Caco-2 (cell line): Measurements from ENCODE around the gene LEKR1. TPM values are rescaled to one million over a fixed set of nuclear protein-coding genes. Genes with fewer than 3 reads are reported as not detected.

Experiments
- BruUV-seq: library from RNA; stranded (reverse); fragments of 400-500 nt; replicated peaks from 2 replicates; lab custom pipeline; 2021; lab: Mats Ljungman, UMichigan
- CTCF ChIA-PET: fragments of 300-600 bp; sonication (Branson Sonifier 250); formaldehyde crosslinking; loops from one replicate; lab custom pipeline; 2022; ENCODE audit warnings: antibody characterized with exemption; lab: Charles Lee
- POLR2A ChIA-PET: fragments of 300-600 bp; sonication (Branson Sonifier 250); formaldehyde crosslinking; loops from one replicate; lab custom pipeline; 2022; ENCODE audit warnings: antibody characterized with exemption; lab: Charles Lee
- DNase-seq, 2 experiments: peaks; one replicate each; pipeline versions ENCODE4 v3.0.0 to v3.0.0-alpha.2; 2020 to 2022
- H3K27me3 ChIP-seq: replicated peaks from 2 replicates; pipeline ENCODE4 v1.6.0; 2011; ENCODE audit warnings: low read length; ENCODE audit not compliant: control insufficient read depth, insufficient read depth
- H3K36me3 ChIP-seq: 2 replicates; pipeline ENCODE4 v1.5.1; 2011; ENCODE audit warnings: low read length; ENCODE audit not compliant: control insufficient read depth, insufficient read depth
- H3K4me1 ChIP-seq: fragments of 250-450 bp; sonication (Bioruptor Pico); 2 replicates; pipeline ENCODE4 v1.5.1; 2020; ENCODE audit warnings: mild to moderate bottlenecking
- H3K4me3 ChIP-seq: 2 replicates; pipeline ENCODE4 v1.5.1; 2011; ENCODE audit warnings: low read depth, mild to moderate bottlenecking, control low read depth, low read length
- H3K9me3 ChIP-seq: fragments of 250-450 bp; sonication (Bioruptor Pico); 2 replicates; pipeline ENCODE4 v1.5.1; 2020; ENCODE audit warnings: mild to moderate bottlenecking, moderate library complexity
- H3K27ac Mint-ChIP-seq: one replicate; pipeline ENCODE4 v1.8.0; 2022; ENCODE audit warnings: mixed read lengths; ENCODE audit not compliant: unreplicated experiment
- H3K27me3 Mint-ChIP-seq: one replicate; pipeline ENCODE4 v1.8.0; 2022; ENCODE audit warnings: mixed read lengths; ENCODE audit not compliant: insufficient read depth, unreplicated experiment
- H3K36me3 Mint-ChIP-seq: one replicate; pipeline ENCODE4 v1.8.0; 2022; ENCODE audit warnings: mild to moderate bottlenecking, mixed read lengths; ENCODE audit not compliant: insufficient read depth, unreplicated experiment
- H3K4me1 Mint-ChIP-seq: one replicate; pipeline ENCODE4 v1.8.0; 2022; ENCODE audit warnings: low read depth, mixed read lengths; ENCODE audit not compliant: unreplicated experiment
- H3K4me3 Mint-ChIP-seq: one replicate; pipeline ENCODE4 v1.8.0; 2022; ENCODE audit warnings: mild to moderate bottlenecking, moderate library complexity, mixed read lengths; ENCODE audit not compliant: unreplicated experiment
- H3K9me3 Mint-ChIP-seq: one replicate; pipeline ENCODE4 v1.8.0; 2022; ENCODE audit warnings: mixed read lengths; ENCODE audit not compliant: unreplicated experiment
- CTCF ChIP-seq, 2 experiments: fragments of 200-600 bp in 1 of 2; IDR thresholded peaks; 1 replicate in 1 of 2; 2 replicates in 1 of 2; pipeline versions ENCODE4 v1.5.1 to v1.8.0; 2011 to 2022; ENCODE audit warnings: antibody characterized with exemption in 1 of 2, control low read depth in 1 of 2, inconsistent platforms in 1 of 2, low read depth in 1 of 2, low read length in 1 of 2, mild to moderate bottlenecking in 1 of 2, moderate library complexity in 1 of 2; ENCODE audit not compliant: insufficient read depth in 1 of 2, severe bottlenecking in 1 of 2, unreplicated experiment in 1 of 2
- intact Hi-C: fragments of 100-400 bp; cut with micrococcal nuclease; formaldehyde crosslinking; loops from one replicate; pipeline ENCODE4 v1.10.0; 2022; ENCODE audit not compliant: unreplicated experiment
- total RNA-seq: library from RNA; stranded (reverse); gene quantifications from 2 replicates; pipeline ENCODE4 v1.2.3, GENCODE V29; 2022

The LEKR1 gene
- total RNA-seq, 1 experiment from 2014 or later: 1.6 TPM

GRCh38 chr3:156915372-156915771 lies 89.2 kb downstream of the LEKR1 start:
- POLR2A ChIA-PET: no interaction called here
- Mint-ChIP-seq H3K36me3 (no peaks in the 10 kb centered on the region), H3K4me3 (no peak overlapping the region), H3K27me3 (no peaks in the 10 kb centered on the region), H3K27ac (no peak overlapping the region), H3K4me1 (no peaks in the 10 kb centered on the region), H3K9me3 (peaks cover 23% of the 10 kb centered on the region)
- intact Hi-C loops: no loop called here
- no TSS peak for BruUV-seq
- no peak for TF ChIP-seq CTCF (IDR thresholded peaks at IDR 0.05; ENCODE audit: insufficient read depth in 1 of 2, low read depth in 1 of 2, low read length in 1 of 2, severe bottlenecking in 1 of 2, unreplicated experiment in 1 of 2)
- no peak for DNase-seq
- H3K4me1 ChIP-seq: no peaks in the 10 kb centered on the region
- H3K36me3 ChIP-seq: no peaks in the 10 kb centered on the region
- CTCF ChIA-PET: no interaction called here
- H3K27me3 ChIP-seq: no peaks in the 10 kb centered on the region
- no peaks in the 10 kb centered on the region for H3K9me3 ChIP-seq
- H3K4me3 ChIP-seq: no peak overlapping the region

DNA sequence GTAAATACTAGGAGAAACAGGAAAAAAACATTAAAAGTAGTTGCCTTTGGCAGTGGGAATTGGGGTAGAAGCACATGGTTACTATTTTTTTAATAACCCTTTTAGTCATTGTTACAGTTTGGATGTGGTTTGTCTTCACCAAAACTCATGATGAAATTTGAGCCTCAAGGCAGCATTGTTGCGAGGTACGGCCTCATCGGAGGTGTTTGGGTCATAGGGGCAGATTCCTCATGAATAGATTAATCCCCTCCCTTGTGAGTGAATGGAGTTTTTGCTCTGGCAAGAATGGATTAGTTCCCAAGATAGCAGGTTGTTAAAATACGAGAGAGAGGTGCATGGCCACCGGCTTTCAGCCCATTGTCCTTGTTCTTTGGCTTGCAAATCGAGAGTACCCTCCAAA lies 92.6 kb downstream of the LEKR1 start:
- Histone ChIP-seq H3K4me3 (no peak overlapping the region), H3K27me3 (no peaks in the 10 kb centered on the region), H3K9me3 (no peaks in the 10 kb centered on the region), H3K36me3 (no peaks in the 10 kb centered on the region), H3K4me1 (no peaks in the 10 kb centered on the region)
- H3K9me3 Mint-ChIP-seq: peaks cover 23% of the 10 kb centered on the region
- DNase-seq: no peak
- no peak overlapping the region for H3K4me3 Mint-ChIP-seq
- H3K27me3 Mint-ChIP-seq: no peaks in the 10 kb centered on the region
- ChIA-PET CTCF (no interaction called here), POLR2A (no interaction called here)
- no TSS peak for BruUV-seq
- H3K27ac Mint-ChIP-seq: no peak overlapping the region
- TF ChIP-seq CTCF (IDR thresholded peaks at IDR 0.05; ENCODE audit: insufficient read depth in 1 of 2, low read depth in 1 of 2, low read length in 1 of 2, severe bottlenecking in 1 of 2, unreplicated experiment in 1 of 2): no peak
- no peaks in the 10 kb centered on the region for H3K36me3 Mint-ChIP-seq
- intact Hi-C loops: no loop called here
- H3K4me1 Mint-ChIP-seq: no peaks in the 10 kb centered on the region

DNA sequence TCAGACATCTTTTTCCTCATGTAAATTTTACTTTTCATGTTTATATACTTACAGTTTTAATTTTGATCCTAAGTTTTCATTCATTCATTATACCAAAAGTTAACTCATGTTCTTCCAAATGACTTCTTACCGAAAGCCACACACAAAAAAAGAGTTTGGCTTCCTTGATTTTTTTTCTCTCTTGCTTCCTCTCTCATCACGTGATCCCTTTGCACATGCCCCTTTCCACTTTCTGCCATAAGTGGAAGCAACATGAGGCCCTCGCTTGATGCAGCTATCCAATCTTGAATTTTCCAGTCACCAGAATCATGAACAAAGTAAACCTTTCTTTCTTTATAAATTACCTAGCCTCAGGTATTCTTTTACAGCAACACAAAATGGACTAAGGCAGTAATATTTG lies 93.7 kb downstream of the LEKR1 start:
- no peak for DNase-seq
- intact Hi-C loops: no loop called here

More for the DNA sequence above, 93.7 kb downstream of the LEKR1 start:
- no TSS peak for BruUV-seq
- H3K4me1 ChIP-seq: no peaks in the 10 kb centered on the region
- TF ChIP-seq CTCF (IDR thresholded peaks at IDR 0.05; ENCODE audit: insufficient read depth in 1 of 2, low read depth in 1 of 2, low read length in 1 of 2, severe bottlenecking in 1 of 2, unreplicated experiment in 1 of 2): no peak
- Mint-ChIP-seq H3K36me3 (no peaks in the 10 kb centered on the region), H3K9me3 (peaks cover 16% of the 10 kb centered on the region), H3K27ac (no peak overlapping the region), H3K27me3 (no peaks in the 10 kb centered on the region), H3K4me3 (no peak overlapping the region), H3K4me1 (no peaks in the 10 kb centered on the region)
- ChIA-PET POLR2A (no interaction called here), CTCF (no interaction called here)
- H3K9me3 ChIP-seq: no peaks in the 10 kb centered on the region
- H3K36me3 ChIP-seq: no peaks in the 10 kb centered on the region
- H3K27me3 ChIP-seq: no peaks in the 10 kb centered on the region
- H3K4me3 ChIP-seq: no peak overlapping the region
